GM21390 (cell line): ENCODE measurements around the gene MADCAM1.
"Not testable (repeated sequence)": the region's sequence is repeated elsewhere in the genome, so short reads cannot be mapped to it uniquely, and the experiment has no call there.

Experiments used
- ATAC-seq: cut with Tn5 transposase; IDR thresholded peaks from one replicate; pipeline ENCODE4 v1.9.1; 2021; ENCODE audit not compliant: unreplicated experiment

Gene MADCAM1

GRCh38 chr19:496112-496665, at the start of gene MADCAM1:
Gene MADCAM1 (plus strand): TSS chr19:496486. CDS start chr19:496500, 14 bp downstream.
- ATAC-seq = no peak

DNA sequence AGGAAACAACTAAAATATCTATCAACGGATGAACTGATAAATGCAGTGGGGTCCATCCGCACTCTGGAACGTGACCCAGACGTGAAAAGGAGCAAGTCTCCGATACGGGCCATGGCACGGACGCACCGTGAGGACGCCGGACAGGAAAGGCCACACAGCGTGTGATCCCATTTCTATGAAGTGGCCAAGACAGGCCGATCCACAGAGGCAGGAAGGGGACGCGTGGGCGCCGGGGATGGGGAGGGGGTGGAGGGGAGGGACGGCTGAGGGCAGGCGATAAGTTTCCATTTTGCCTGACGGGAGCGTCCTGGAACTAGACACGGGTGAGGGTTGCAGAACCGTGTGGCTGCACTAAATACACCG, 49.2 kb upstream of the MADCAM1 start:
- ATAC-seq = no peak

DNA sequence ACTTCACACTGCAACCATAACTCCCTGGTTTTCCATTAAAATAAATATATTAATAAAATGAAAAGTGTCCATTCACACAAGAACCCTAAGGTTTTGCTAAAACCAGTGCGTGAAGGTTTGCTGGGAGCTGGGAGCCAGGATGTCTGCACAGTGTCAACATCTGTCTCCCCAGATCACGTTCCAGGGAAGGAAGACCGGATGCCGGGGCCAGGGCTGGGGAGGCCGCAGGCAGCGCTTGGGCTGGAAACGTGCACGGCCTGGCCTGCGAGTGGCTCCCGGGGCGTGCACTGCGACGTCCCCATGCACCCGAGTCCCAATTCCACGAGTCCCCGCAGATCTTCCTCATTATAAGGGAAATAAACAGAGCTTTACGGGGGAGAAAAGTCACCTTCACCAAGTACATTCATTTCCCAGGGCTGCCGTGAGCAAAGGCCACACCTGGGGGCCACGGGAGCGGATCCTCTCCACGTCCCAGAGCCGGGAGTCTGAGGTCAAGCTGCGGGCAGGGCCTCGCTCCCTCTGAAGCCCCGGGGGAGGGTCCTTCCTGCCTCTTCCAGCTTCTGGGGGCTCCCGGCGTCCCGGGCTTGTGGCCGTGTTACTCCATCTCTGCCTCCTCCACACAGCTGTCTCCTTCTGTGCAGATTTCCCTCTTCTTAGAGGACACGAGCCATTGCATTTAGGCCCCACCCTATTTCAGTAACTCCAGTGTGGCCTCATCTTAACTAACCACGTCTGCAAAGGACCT, 48.3 kb upstream of the MADCAM1 start:
- no peak for ATAC-seq

GRCh38 chr19:449916-450315, 46.4 kb upstream of the MADCAM1 start:
- no peak for ATAC-seq

DNA sequence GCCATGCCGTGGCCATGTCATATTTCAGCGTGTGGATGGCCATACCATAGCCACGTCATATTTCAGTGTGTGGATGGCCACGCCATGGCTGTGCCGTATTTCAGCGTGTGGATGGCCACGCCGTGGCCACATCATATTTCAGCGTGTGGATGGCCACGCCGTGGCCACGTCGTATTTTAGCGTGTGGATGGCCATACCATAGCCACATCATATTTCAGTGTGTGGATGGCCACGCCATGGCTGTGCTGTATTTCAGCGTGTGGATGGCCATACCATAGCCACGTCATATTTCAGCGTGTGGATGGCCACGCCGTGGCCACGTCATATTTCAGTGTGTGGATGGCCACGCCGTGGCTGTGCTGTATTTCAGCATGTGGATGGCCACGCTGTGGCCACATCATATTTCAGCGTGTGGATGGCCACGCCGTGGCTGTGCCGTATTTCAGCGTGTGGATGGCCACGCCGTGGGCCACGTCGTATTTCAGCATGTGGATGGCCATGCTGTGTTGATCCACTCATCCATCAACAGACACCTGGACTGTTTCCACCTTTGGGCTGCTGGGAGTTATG, 45.3 kb upstream of the MADCAM1 start:
- not testable (repeated sequence) for ATAC-seq

DNA sequence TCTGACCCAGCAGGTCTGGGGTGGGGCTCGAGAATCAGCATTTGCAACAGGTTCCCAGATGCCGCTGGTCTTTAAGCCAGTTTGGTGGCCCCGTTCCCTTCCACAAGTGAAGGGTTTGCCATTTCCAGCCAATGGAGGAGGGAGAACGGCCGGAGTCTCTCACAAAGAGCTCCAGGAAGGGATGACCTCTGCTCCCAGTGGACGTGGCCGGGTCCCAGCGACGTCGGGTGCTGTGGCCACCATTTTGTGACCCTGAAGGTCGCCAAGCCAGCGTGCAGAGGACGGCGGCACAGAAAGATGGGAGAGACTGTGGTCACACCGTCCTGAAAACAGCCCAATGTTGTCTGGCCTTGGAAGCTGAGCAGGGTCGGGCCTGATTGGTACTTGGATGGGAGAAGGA, 43.5 kb upstream of the MADCAM1 start:
- no peak for ATAC-seq

- no peak for ATAC-seq
Measured at GRCh38 chr19:453606-454005, 42.7 kb upstream of the MADCAM1 start.

DNA sequence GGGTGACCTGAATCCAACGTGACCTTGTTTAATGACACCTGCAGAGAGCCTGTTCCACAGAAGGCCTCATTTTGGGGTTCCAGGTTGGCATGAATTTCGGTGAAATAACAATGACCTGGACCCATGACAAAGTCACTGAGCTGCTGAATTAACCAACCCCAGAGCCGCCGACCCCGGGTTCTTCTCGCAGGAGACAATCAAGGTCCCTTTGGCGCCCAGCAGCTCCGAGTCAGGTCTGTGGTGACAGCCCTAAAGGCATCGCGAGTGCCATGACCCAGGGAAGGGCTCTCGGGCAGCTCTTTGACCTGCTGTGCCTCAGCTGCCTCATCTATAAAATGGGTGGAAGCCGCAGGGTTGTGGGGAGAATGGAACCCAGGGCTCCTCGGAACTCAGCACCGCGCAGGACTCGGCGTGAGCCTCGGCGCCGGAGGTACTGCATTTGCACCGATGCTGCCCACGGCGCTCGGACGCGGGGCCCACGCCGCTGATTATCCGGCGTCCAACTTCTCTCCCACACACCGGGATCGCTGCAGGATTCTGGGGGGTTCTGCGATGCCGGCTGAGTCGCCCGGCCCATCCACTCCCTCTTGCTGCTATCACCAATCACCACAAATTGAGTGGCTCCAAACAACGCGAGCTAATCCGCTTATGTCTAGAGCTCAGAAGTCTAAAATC, 41.1 kb upstream of the MADCAM1 start:
- no peak for ATAC-seq

- ATAC-seq = no peak
Measured at GRCh38 chr19:455851-456546, 40.3 kb upstream of the MADCAM1 start.

DNA sequence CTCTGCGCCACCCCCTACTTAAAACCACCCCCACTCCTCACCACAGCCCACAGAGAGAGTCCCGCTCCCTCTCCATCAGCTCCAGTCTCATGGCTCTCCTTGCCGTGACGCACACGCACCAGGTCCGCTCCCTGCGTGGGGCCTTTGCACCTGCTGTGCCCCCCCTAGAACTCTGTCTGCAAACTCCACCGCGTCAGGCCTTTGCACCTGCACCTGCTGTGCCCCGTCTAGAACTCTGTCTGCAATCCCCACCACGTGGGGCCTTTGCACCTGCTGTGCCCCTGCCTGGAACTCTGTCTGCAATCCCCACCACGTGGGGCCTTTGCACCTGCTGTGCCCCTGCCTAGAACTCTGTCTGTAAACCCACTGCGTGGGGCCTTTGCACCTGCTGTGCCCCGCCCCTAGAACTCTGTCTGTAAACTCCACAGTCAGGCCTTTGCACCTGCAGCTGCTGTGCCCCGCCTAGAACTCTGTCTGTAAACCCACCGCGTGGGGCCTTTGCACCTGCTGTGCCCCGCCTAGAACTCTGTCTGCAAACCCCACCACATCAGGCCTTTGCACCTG, 39.7 kb upstream of the MADCAM1 start:
- no peak for ATAC-seq

DNA sequence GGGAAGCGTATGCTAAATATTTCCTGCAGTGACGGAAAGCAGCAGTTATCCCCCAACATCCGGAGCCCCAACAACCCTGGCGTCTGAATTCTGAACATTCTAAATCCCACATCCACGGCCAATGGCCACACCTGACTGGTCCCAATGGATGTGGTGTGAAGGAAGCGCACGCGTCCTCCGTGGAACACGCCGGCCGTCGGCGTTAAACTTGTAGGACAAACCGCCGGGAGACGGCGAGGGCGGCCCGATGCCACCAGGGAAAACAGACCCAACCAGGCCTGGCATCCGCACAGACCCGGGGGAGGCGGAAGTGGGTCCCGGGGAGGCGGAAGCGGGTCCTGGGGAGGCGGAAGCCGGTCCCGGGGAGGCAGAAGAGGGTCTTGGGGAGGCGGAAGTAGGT, 38.6 kb upstream of the MADCAM1 start:
- no peak for ATAC-seq

GRCh38 chr19:458091-459042, 37.9 kb upstream of the MADCAM1 start:
- ATAC-seq = no peak

- no peak for ATAC-seq
Measured at GRCh38 chr19:459724-460511, 36.4 kb upstream of the MADCAM1 start.

DNA sequence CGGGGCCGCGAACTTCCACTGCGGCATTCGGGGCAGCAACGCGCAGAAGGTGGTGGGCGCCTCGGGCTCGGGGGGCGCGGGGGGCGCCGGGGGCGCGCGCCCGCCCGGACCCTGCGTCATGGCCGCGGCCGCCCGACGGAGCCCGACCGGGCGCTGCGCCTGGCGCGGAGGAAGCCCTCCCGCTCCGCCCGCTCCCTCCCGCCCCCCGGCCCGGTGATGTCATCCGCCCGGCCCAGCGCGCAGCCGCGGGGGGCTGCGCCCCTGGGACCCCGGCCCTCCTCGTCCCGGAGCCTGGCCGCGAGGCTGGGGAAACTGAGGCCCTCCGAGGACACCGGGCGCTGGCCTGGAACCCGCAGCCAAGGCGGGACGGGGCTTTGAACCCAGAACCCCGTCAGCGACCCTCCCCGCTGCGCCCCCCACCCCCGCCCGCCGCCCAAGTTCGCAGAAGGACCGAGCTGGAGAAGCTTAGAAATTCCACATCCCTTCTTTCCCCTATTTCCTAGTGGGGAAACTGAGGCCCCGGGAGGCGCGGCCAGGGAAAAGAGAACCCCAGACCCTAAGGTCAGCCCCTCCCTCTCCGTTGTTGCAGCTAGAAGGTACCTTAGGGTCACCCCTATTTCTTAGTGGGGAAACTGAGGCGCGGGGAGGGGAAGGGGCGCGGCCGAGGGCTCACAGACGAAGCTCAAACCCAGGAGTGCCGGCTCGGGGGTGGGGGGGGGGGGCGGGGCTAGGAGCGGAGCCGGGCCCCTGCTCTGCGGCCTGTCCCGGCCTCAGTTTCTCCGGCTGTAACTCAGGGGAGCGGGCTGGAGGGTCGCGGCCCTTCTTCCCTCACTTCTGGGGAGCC, 35.2 kb upstream of the MADCAM1 start, which contains the start of gene SHC2:
Gene SHC2 (minus strand): TSS at position 157 of the 844 bp plus-strand sequence. CDS start 37 bp downstream, at position 120.
- ATAC-seq = no peak

DNA sequence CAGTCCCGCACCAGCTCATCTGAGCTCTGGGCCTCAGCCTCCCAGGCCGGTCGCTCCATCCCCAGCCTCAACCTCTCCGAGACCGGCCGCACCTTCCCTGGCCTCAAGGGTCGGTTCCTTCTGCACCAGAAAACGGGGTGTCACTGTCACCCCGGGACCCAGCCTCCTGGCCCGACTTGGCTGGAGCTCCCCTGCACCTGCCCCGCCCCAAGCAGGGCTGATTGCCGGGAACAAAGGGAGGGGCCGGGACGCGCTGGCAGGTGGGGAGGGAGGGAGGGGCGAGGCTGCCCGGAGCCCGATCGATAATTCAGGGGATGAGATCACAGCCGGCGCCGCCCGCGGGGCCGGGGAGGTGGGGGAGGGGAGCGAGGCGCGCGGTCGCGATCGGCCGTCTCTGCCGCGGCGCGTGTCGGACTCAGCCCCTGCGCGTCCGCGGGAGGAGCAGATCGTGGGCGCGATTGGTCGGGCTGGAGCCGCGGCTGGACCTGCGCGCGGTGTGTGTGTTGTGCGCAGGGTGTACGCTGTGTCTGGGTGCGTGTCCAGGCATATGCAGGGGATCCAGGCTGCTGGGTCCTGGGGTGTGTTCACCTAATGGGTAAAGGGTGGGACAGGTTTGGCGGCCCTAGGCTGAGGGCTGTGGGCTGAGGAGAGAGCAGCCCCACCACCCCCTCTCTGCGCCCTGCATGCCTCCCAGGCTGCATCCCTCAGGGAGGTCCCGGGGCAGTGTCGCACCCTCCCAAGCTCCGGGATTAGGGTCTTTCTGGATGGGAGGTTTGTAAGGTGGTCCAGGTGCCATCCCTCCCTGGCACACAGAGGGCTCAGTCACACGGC, 34.4 kb upstream of the MADCAM1 start:
- no peak for ATAC-seq

DNA sequence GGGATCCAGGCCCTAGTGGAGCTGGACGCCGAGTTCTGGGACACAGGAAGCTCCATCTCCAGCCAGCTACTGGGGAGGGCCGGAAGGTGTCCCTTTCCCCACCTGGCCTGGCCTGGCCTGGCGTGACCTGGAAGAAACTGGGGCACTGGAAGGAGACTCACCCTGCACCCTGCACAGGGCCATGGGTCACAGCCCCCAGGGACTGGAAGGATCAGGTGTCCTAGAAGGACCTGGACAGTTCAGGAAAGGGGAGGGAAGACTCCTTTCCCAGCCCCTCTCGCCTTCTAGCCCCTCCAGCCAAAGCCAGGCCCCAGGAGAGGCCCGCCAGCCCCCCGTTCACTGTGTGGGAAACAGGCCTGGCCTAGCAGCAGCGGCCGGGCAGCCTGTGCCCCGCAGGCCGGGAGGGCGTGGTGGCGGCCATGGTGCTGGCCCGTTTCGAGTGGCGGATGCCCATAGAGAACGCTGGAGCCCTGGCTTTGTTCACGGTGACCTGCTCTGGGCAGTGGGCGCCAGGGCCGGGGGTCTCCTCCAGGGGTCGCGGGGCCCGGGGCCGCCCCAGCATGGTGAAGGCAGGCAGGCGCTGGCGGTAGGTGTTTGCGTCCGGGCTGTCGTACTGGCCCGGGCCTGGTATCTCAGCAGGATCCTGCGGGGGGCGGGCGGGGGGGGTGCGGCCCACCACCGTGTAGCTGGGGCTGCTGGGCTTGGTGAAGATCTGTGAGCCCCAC, 32.6 kb upstream of the MADCAM1 start:
- no peak for ATAC-seq

DNA sequence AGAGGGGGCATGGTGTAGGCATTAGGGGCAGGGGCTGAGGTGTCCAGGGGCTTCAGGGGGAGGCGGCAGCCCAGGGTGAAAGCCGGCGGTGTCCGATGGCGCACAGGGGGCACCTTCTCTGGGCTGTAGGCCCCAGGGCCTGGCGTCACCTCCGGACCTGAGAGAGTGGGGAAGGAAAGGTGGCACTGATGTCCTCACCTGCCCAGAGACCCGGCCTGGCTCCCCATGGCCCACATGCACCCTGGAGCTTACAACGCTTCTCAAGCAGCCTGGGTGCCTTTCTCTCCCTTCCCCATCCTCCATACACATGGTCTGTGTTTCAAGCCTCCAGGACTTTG, 32.1 kb upstream of the MADCAM1 start:
- ATAC-seq = no peak
